Sigmoid colon (tissue), 4 donors: ENCODE measurements around the gene KIAA1614.

ENCODE experiments used
- CTCF ChIP-seq, 4 experiments: fragments of 450-650 bp in 3 of 4; fragments of 200-600 bp in 1 of 4; IDR thresholded peaks; one replicate each; pipeline ENCODE4 v1.5.1; 2016 to 2019; ENCODE audit warnings: antibody characterized with exemption in 4 of 4, mild to moderate bottlenecking in 3 of 4, moderate library complexity in 2 of 4
- POLR2AphosphoS5 ChIP-seq, 4 donors: sonication (generic); formaldehyde crosslinking; IDR thresholded peaks; one replicate each; pipeline ENCODE4 v1.6.1; 2017; ENCODE audit warnings: antibody characterized with exemption in 4 of 4

DNA sequence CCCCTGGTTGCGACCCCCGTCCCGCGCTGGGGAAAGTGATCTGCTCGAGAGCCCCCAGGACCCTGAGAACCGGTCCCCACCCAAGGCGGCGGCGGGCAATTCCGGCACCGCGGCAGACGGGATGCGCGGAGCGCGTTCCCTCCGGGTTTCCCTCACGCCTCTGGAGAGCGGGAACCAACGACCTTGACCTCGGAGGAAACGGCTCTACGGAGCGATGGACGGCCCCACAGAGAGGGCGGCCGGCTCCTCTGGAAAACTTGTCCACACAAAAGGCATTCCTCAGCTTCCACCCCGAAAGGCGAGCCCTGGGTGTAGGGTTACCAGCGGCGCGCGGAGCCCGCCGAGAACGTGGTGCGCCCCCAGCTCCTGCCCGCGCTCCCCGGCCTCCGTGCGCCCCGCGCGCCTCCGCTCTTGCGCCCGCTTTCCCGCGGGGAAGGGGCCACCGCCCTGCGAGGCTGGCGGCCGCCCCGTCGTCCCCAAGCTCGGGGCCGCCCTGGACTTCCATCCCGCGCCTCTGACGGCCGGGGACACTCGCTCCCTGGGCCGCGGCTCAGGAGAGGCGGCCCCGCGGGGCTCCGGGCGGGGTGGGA is 391 bp upstream of the KIAA1614 start:
- TF ChIP-seq CTCF (IDR thresholded peaks at IDR 0.05) (no peak), POLR2AphosphoS5 (IDR thresholded peaks at IDR 0.05) (no peak)
